ENCODE data around the gene APOBEC2.

APOBEC2 gene

DNA sequence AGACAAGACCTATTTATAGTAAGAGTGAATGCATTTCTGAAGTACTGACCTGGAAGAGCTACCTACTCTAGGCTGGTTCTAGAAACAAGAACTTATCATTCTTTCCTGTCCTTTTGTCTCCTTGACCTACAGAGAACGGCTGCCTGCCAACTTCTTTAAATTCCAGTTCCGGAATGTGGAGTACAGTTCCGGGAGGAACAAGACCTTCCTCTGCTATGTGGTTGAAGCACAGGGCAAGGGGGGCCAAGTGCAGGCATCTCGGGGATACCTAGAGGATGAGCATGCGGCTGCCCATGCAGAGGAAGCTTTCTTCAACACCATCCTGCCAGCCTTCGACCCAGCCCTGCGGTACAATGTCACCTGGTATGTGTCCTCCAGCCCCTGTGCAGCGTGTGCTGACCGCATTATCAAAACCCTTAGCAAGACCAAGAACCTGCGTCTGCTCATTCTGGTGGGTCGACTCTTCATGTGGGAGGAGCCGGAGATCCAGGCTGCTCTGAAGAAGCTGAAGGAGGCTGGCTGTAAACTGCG, 8.3 kb downstream of the APOBEC2 start:
- no peak for DNase-seq (ENCODE audit: low read depth)

DNA sequence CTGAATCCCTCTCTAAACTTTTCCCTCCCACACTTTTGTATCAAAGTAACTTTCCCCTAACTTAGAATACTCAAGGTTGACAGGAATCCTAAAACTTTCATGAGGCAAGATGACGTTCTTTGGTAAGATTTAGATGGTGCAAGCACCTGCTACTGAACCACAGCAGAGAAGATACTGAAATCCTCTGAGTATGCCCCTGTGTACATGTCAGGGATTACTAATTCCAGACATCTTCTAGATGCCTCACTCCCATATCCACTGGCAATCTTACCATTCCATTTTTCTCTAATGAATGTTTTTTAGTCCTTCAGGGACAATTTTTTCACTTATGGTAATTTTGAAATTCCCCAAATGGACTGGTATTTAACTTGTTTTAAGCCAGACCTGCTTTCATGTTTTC, 9.1 kb downstream of the APOBEC2 start:
- no peak for DNase-seq (ENCODE audit: low read depth)

DNA sequence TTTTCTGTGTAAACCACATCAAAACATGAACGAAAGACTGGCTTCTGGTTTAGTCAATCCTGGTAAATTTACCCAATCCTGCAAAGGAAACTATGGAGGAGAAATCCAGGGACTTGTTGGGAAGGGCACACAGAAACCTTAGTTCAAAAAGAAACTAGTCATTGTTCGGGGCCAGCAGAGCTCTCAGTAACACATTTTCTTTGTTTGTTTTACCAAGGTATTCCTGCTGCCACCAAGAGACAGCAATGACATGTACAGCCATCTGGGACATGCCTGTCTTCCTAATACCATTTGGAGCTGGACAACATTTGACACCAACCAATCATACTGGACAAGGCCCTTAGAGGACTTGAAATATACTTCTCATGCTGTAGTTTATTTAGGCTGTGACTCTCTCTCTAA, 10.9 kb downstream of the APOBEC2 start:
- no peak for DNase-seq (ENCODE audit: low read depth)

DNA sequence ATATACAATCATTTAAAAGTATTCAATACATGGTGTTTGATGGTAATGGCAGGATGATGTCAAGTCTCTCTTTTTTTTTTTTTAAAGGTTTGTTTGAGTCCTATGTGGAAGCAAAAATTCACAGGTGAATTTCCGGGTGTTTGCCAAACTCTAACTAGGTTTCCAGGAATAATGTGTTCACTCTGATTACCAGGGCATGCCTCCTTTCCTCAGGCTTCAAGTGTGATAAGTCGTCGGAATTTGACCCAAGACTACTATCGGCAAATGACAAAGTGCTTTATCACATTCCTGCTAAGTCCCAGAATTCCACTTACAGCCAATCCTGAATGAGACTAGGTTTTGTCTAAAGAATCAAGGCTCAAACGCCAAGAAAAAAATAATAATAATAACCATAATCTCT, 11.8 kb downstream of the APOBEC2 start:
- no peak for DNase-seq (ENCODE audit: low read depth)

DNA sequence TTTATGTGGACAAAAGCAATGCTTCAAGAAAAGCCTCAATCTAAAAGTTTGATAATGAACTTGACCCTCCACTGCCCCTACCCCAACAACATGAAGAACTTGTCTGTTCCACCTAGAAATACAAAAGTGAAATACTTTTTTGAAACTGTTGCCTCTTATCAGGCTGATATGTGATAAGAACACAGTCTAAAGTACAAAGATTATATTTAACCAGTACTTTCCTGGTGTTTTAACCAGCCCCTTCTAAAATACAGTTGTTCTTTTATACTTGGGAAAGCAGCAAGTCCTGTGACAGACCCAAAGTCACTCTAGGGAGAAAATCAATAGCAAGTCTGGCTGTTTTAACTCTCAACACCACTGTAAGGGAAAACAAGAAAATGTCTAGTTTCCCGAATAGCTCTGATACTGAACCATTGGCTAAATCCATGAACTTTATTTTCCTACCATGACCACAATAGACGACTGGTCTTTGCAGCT, 12.6 kb downstream of the APOBEC2 start:
- no peak for DNase-seq (ENCODE audit: low read depth)

DNA sequence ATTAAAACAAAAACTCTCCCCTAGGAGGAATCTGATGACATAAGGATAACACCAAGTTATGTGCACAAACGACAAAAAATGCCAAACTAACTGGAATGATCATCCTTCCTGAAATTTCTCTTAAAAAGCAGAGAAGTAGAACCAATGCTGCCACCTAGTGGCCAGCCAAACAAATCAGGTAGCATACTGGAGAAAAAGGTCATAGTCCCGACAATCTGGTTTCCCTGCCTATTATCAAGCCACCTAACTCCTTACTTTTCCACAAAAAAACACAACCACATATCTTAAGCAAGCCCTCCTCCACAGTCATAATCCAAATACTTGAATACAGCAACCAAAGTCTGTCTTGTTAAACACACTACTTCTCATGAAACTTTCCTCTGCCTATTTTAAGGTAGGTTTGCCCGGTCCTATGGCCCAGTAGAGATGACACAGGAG, 13.9 kb downstream of the APOBEC2 start:
- DNase-seq (ENCODE audit: low read depth), result peak; percentile 31

DNA sequence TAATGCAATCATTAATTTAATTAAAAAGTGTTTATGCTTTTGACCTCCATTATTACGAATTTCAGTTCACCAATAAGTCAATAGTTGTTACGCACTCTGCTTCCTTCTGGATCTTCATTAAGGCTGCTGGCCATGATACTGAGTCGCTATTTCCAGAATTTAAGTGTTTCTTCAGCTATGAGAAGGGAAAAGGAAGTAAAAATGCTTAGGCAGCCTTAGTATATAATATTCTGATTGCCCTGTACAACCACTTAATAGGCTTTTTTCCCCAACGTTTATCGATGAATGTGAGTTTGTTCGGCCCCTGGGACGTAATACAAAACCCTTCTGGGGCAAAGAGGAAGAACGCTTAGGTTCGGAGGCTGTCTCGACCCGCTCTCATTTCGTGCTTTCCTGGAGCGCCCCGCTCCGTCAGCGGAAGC, 18.5 kb downstream of the APOBEC2 start:
- DNase-seq (ENCODE audit: low read depth), result no peak

DNA sequence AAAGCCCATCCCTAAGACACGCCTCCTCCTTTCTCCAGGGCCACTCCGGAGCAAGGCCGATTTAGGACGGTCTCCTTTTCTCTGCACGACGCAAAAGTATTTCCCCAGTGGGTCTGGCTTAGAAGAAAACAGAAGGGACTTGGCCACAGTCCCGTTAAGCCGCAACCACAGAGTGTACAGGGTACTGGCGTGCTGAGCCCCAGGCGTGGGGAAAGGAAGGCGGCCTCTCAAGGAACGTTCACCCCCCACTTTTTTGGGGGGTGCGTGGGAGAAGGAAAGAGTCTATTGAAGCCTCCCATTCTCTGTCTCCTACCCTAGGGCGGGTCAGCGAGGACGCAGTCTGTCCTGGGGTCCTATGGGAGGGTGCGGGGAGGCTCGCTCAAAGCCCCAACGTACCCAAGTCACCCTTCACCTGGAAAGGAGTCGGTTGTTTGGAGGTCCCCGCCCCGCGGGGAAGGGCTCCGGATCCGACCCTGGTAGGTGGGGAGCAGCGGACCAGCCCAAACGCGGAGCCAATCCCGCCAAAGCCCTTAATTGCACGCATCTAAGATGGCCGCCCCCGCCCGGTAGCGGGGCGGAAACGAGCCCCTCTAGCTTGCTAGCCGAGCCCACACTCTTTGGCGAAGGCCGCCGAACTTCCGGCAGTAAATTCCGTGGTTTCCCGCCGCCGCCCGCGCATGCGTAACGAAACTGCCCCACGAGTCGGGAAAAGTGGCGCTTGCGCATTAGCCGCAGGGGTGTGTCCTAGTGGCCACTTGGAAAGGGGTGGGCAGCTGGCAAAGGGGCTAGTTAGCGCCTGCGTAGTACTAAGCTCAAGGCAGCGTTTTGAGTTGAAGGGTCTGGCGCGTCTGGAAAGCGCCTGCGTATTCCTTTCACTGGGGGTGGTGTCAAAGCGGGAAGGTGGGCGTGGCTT, 19.2 kb downstream of the APOBEC2 start, which contains the start of gene OARD1:
Gene OARD1, minus strand, starts transcription at position 434 of the 913 bp plus-strand sequence. CDS start 722 bp downstream, outside the sequence.
- DNase-seq (ENCODE audit: low read depth), result peak; percentile 100

DNA sequence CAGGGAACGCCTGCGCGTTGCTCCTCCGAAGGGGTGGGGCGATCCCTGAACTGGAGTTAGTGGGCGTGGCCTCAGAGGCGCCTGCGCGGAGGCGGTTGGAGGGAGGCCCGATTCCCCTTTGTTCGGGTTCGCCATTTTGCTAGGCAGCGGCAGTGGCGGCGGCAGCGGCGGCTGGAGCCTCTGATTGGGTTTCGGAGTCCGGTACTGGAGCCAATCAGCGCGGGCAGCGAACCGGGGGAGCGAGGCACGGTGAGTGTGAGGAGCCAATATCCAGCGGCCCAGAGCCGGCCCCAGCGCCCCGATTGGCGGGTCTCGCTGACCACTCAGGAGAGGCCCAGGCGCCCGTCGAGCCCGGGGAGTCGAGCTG, 19.8 kb downstream of the APOBEC2 start, which contains the start of gene NFYA:
Gene NFYA, plus strand, starts transcription at position 139 of the 367 bp plus-strand sequence. CDS start 6,116 bp downstream, outside the sequence.
- DNase-seq (ENCODE audit: low read depth), result no peak

DNA sequence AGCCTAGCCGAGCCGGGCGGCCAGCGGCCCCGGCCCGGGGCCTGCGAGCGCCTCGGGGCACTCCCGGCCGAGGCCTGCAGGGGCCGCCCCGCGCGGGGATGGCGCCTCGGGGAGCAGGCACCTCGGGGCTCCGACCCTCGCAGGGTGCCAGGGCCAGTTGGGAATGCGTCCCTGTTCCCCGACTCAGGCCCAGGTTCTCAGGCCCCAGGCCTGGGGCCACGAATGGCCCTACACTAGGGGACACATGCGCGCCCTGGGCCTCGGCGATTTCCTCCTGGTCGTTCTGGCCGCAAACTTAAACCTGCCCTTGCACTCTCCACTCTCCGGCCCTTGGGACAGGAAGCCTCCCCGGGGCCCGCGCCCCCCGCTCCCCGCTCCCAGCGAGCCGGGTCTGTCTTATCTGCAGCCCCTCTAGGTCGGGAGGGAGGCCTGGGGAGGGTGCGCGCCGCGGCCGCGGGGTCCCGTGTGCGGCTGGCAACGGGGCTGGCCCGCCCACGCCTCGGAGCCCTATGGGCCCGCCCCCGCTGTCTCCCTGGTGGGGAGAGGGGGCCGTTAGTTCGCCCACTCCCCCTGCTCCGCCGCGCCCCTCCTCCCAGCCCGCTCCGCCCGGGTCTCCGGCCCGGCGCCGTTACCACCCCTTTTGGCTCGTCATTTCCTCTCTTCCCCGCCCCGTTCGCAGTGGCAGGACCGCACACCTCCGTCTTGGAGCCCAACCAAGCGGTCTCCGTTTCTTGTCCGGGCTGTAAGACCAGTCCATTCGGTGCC, 20.4 kb downstream of the APOBEC2 start:
- peak; percentile 64 for DNase-seq (ENCODE audit: low read depth)

DNA sequence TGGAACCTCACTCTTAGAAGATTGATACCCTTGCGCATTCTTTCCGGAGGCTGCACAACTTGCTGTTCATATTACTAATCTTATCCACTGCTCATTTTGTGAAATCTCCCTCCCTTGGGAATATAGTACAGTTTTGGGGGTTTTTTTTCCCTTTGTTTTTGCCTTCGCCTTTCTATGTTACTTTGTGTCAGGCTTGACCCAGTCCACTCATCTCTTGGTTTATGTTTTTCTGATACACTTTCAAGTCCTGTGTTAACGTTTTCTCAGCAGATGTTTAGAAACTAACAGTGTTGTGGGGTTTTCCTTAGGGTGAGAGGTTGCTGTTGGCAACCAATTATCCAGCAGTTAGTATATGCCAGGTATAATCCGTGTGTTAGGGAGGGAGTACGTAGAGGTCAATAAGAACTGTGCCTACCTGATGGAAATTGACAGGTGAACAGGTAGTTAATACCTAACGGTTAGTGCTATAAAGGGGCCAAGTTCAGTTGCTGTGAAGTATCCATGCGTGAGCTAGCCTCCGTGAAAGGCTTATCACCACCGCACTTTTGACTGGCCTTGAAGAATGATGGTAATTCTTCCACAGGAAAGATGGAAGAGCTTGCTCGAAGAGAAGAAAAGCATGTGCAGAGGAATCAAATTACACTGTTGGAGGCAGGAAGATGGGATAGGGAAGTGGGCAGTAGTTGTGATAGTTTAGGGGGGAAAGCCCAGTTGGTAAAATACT, 21.1 kb downstream of the APOBEC2 start:
- DNase-seq (ENCODE audit: low read depth), result no peak

DNA sequence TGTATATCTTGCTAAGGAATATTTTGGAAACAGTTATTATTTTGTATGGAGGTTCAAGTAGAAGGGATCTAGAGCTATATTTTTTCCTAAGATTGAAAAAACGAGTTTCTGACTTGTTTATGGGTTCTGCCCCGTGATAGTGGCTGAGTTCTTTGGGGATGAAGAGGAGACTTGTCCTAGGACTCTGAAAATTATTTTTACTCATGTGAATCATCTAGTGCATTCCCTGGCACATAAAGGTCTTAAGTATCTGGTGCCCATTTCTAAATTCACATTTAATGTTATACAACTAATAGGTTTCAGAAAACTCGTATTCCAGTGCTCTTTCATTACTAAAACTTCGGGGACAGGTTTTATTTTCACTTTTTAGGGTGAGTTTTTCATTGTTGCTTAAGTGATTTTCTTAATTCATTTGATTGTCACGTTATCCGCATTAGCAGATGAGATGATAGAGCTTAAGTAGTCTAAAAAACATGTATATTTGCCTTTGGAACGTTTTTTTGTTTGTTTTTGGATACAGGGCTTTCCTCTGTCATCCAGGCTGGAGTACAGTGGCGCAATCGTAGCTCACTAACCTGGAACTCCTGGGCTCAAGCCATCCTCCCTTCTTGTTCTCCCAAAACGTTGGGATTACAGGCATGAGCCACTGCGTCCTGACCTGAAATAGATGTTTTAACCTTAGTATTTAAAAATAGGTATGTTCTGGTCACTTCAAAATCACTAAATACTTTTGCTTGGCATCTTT, 21.9 kb downstream of the APOBEC2 start:
- no peak for DNase-seq (ENCODE audit: low read depth)

DNA sequence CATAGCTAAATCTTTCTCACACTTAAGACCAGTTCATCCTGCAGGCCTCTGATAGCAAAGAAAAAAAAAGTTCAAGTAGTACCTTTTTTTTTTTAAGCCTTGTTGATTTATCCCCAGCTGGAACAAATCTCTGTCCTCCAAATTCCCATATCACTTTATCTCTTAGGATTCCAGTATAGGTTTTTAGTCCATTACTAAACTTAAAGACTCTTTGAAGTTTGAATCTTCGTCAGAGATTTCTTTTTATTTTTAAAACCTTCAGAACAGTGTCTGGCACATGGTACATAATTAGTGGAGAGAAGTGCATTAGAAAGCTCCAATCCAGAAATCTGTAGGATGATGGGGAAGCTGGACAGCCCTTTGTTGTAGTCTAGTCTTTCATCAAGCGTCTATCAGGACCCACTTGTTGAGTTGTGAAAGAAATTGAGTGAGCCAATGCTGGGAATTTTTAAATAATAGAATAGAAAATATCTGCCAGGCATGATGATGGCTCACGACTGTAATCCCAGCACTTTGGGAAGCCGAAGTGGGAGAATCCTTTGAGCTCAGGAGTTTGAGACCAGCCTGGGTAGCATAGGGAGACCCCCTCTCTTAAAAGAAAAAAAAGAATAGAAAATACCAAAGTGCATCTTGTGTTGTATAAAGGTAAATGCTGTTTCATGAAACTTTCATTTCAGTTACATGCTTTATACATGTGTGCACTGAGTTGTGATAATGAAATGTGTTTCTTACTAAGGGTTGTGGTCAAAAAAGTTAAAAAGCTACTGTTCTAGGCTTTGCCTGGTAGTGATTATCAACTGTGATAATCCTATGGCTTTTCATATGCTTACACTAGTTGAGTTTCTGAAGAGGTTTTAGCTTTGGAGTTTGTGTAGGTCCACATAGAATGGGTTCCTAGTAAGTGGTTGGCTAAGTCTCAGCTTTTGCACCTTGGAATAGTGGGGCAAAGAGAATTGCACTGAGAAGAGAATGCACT, 22.9 kb downstream of the APOBEC2 start:
- no peak for DNase-seq (ENCODE audit: low read depth)

DNA sequence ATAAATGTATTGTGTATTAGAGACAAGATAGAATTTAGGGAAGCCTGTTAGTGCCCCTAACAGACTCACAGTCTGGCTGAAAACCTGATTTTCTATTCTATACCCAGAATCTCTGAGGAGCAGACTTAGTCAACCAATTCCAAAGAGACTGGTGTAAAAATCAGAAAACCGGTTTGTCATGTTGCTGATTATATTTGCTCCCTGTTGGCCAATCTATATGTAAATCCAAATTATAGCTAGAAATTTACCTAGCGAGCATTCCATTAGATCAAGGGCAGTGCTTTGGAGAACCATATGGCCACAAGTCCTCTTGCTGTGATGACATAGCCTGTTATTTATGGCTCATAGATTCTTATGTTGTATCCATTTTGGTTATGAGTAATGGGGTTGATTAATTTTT, 24.5 kb downstream of the APOBEC2 start:
- no peak for DNase-seq (ENCODE audit: low read depth)

DNA sequence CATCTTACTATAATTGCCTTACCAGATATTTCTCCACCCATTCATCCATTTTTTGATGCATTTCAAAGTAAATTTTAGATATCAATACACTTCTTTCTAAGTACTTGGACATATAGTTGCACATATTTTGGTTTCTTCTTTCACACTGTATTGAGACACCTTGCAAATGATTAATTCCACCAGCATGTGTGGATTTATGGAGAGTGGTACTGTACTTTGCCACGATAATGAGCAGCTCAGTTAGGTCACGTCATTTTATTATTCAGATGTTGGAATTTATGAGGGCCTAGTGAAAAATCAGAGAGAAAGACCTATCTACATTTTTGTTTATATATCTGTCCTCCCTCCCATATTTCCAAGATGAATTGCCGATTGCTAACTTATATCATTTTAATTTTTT, 25.1 kb downstream of the APOBEC2 start:
- no peak for DNase-seq (ENCODE audit: low read depth)

DNA sequence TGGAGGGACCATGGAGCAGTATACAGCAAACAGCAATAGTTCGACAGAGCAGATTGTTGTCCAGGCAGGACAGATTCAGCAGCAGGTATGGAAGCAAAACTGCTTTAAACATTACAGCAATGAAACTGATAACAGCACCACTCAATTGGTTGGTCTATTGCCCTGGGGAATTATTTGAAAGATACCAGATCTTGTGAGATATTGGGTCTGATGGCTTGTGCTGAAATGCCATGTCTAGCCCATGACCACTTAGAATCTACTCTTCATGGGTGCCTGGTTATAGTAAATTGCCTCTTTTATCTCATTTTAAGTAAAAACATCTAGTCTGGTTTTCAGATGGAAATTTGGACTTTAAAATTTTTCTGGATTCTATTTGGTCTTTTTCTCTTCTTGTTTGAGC, 26.1 kb downstream of the APOBEC2 start:
- DNase-seq (ENCODE audit: low read depth), result no peak

DNA sequence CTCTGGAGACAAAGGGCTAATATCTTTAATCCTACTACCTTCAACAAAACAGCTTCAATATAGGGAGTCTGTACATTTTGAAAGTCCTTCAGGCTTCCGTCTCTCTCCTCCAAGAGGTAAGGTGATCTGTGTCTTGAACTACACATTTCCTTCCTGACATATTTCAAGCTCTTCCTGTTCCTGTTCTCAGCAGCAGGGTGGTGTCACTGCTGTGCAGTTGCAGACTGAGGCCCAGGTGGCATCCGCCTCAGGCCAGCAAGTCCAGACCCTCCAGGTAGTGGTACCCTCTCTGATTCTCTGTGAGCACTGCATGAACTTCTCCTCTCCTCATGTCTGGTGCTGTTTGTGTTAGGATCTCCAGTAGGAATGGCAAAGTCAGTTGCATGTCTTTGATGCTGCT, 27.6 kb downstream of the APOBEC2 start:
- no peak for DNase-seq (ENCODE audit: low read depth)

DNA sequence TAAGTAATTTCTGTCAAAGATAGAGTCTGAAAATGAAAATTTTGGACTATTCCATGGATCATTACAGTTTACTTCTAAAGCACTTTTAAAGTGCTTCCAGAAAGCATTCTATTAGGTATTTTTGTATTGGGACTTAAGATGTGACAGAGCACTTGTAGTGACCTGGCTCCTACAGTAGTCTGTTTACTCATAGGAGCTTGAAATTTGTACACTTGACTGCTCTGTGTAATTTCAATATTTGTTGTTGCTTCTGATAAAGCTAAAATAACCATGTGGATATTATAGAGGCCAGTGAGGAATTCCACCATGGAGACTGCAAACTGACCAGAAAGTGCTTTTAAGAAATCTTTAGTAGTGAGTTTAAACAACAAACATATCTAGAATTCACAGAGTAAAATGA, 30.1 kb downstream of the APOBEC2 start:
- no peak for DNase-seq (ENCODE audit: low read depth)

DNA sequence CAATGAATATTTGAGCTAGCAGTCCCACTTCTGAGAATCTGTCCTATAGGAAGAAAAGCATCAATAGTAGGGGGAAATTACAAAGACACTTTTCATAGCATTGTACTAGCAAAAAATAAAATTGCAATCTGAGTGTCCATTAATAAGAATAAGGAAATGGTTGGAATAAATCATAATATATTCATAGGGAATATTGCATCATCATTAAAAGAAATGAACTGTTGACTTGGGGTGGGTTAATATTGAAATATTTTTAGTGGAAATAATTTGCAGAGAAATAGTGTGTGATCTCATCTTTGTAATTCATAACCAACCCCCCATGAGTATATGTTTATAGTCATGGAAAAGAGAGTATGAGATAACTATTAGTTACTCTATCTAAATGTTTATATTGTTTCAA, 32.2 kb downstream of the APOBEC2 start:
- no peak for DNase-seq (ENCODE audit: low read depth)

DNA sequence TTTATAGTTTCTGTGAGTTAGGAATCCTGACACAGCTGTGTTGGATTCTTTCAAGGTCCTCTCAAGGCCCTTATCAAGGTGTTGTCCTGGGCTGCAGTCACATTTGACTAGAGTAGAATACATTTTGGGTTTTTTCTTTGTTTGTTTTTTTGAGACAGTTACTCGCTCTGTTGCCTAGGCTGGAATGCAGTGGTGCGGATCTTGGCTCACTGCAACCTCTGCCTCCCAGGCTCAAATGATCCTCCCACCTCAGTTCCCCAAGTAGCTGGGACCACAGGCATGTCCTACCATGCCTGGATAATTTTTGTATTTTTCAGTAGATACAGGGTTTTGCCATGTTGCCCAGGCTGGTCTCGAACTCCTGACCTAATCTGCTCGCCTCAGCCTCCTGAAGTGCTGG, 35.4 kb downstream of the APOBEC2 start:
- no peak for DNase-seq (ENCODE audit: low read depth)
